ENCODE measurements around the gene FAM111B.

DNA sequence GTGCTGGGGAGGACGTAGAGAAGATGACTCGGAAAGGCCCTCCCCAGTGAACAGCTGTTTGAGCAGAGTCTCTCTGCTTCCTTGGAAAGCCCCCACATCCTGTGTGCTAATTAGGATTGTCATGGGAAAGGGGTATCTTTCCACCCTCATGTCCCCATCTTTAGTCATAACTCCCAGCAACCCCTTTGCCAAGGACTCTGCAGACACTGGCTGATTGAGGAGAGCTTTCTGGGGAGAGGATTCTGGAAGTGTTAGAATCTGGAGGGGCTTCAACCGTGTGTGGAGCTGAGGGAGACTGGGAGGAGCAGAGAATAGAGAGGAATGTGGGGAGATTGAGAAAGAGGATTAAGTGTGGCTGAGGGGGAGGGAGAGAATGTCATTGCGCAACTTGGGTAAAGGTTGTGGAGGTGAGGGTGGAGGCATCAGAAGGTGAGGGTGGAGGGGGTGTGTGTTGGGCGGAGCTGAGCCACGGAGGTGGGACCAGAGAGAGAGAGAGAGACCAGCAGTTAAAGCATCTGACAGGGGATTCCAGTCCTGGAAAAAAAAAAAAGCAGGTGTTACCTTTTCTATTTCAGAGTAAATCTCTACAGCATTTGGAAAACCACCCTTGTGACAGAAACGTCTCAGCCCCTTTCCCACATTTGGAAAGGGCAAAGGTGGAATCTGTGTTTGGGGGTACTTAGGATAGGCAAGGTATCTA is 67.1 kb downstream of the FAM111B start:
- TF ChIP-seq, protein P1, sequence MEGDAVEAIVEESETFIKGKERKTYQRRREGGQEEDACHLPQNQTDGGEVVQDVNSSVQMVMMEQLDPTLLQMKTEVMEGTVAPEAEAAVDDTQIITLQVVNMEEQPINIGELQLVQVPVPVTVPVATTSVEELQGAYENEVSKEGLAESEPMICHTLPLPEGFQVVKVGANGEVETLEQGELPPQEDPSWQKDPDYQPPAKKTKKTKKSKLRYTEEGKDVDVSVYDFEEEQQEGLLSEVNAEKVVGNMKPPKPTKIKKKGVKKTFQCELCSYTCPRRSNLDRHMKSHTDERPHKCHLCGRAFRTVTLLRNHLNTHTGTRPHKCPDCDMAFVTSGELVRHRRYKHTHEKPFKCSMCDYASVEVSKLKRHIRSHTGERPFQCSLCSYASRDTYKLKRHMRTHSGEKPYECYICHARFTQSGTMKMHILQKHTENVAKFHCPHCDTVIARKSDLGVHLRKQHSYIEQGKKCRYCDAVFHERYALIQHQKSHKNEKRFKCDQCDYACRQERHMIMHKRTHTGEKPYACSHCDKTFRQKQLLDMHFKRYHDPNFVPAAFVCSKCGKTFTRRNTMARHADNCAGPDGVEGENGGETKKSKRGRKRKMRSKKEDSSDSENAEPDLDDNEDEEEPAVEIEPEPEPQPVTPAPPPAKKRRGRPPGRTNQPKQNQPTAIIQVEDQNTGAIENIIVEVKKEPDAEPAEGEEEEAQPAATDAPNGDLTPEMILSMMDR (conservative IDR thresholded peaks at IDR 0.05; ENCODE audit: low read depth, low read length), result no peak
- TF ChIP-seq EZH2 (IDR thresholded peaks at IDR 0.05; ENCODE audit: low read length, unreplicated experiment), result no peak
- TF ChIP-seq EZH2phosphoT487 (IDR thresholded peaks at IDR 0.05; ENCODE audit: borderline replicate concordance, low read length), result no peak
